Stimulated activated naive B cell treated with anti-CD40 and anti-IgM and Interleukin-4, amounts not matched to agents 10 μg/mL and 1 μg/mL and 100 μg/mL, for 72 hours (primary cell): ENCODE results near the gene RUNDC1.
A peak's percentile ranks its signal among the peaks of the same experiment; 100 is the strongest.
"Not testable (repeated sequence)": the region's sequence is repeated elsewhere in the genome, so short reads cannot be mapped to it uniquely, and the experiment has no call there.

ENCODE experiments used
- ATAC-seq, 2 donors: fragments of 150-1000 bp; cut with Tn5 transposase; replicated peaks; 2 replicates each; pipeline ENCODE4 v1.10.0; 2021; ENCODE audit warnings: moderate library complexity in 1 of 2
- DNase-seq: peaks from one replicate; pipeline ENCODE4 v3.0.0; 2021
- H3K27ac Mint-ChIP-seq: one replicate; pipeline ENCODE4 v1.8.0; 2022; ENCODE audit warnings: mild to moderate bottlenecking, mixed read lengths
- H3K27me3 Mint-ChIP-seq, 2 donors: one replicate each; pipeline ENCODE4 v1.8.0; 2022; ENCODE audit warnings: mixed read lengths in 2 of 2
- H3K36me3 Mint-ChIP-seq, 2 donors: one replicate each; pipeline ENCODE4 v1.8.0; 2022; ENCODE audit warnings: mixed read lengths in 2 of 2, mild to moderate bottlenecking in 1 of 2
- H3K4me1 Mint-ChIP-seq, 2 donors: one replicate each; pipeline ENCODE4 v1.8.0; 2022; ENCODE audit warnings: mixed read lengths in 2 of 2, mild to moderate bottlenecking in 1 of 2
- H3K4me3 Mint-ChIP-seq, 2 donors: one replicate each; pipeline ENCODE4 v1.8.0; 2022; ENCODE audit warnings: mild to moderate bottlenecking in 2 of 2, mixed read lengths in 2 of 2, moderate library complexity in 1 of 2
- H3K9me3 Mint-ChIP-seq, 2 donors: one replicate each; pipeline ENCODE4 v1.8.0; 2022; ENCODE audit warnings: mixed read lengths in 2 of 2, mild to moderate bottlenecking in 1 of 2

RUNDC1 gene

DNA sequence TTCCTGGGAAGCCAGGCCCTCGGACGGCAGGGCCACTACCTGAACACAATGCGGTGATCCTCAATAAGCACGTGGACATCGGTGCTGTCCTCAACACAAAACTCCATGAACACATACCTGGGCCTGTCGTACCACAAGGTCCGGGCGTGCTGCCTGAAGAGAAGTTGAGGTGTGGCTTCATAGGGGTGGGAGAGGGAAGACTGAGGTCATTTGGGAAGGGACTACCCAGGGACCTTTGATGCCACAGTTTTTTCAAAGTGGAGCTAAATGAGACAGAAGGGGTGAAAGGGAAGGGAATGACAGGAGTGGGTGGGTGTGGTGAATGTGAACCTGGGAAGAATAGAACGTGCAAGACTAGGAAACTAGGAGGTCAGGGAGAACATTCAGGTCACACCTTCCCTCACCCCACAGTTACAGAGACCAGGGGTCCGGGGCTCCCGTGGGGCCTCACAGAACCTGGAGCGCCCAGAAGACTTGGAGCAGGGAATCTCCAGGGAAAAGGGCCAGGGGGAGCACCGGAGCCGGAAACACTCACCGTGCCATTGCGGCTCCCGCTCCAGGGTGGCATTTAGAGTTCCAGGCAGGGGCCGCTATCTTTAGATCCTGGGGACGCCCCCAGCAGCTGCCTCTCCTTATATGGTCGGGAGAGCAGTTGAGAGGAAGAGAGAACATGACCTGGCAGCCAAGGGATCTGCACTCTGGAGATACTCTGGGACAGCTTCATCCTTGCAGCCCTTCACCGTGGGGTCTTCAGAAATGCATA is 673 bp upstream of the RUNDC1 start, which contains the start of gene PTGES3L:
Gene PTGES3L (minus strand): TSS at position 570 of the 763 bp plus-strand sequence. CDS start 27 bp downstream, at position 543.
- DNase-seq = peak; percentile 24
- Mint-ChIP-seq H3K9me3 (no peaks in the 10 kb centered on the region), H3K4me1 (peaks cover 22 to 58% of the 10 kb centered on the region in 2 donors), H3K27me3 (no peaks in the 10 kb centered on the region), H3K36me3 (peaks cover 9 to 17% of the 10 kb centered on the region in 2 donors), H3K4me3 (peak within 1 kb of the TSS; percentile 86 to 99), H3K27ac (peak within 1 kb of the TSS; percentile 98)
- ATAC-seq = peak; percentile 49 to 54

DNA sequence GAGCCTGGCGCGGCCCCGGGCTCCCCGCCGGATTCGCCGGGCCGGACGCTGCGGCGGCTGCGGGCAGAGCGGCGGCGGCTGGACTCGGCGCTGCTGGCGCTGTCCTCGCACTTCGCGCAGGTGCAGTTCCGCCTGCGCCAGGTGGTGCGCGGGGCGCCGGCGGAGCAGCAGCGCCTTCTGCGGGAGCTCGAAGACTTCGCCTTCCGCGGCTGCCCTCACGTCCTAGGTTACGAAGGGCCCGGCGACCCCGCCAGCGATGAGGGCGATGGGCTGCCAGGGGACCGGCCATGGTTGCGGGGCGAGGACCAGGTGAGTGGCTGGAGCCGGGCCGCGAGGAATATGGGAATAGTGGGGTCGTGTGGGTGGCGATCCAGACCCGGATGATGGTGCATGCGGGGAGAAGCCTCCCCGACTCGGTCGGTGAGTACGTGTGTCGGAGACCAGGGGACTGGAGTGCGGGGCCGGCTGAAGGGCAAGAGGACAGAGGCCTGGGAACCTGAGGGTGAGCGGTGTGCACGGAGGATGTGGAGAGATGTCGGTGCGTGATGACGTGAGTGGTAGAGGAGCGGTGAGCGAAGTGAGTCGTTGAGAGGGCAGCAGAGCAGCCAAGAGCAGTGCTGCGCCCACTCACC is 517 bp downstream of the RUNDC1 start:
- Mint-ChIP-seq H3K36me3 (peaks cover 12 to 22% of the 10 kb centered on the region in 2 donors), H3K9me3 (no peaks in the 10 kb centered on the region), H3K4me3 (peak overlapping the region; percentile 86 to 99), H3K4me1 (peaks cover 28 to 68% of the 10 kb centered on the region in 2 donors), H3K27ac (peak overlapping the region; percentile 98), H3K27me3 (no peaks in the 10 kb centered on the region)
- ATAC-seq (peak; percentile 73 to 75), DNase-seq (peak; percentile 68)

DNA sequence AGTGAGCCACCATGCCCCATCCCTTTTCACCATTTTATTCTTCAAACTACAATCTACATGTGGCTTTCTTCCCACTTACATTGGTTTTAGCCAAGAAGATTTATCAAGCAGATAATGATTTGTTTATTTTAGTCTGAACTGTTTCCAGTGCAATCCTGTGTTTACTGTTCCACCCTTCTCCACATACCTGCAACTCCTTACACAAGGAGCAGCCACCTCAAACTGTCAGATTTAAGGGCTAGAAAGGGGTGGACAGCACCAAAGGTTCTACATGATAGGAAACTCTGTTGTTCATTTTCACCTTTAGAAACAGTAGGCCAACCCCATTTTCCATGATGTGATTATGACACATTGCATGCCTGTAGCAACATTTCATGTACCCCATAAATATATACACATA is 1.9 kb downstream of the RUNDC1 start:
- DNase-seq (no peak), ATAC-seq (no peak)
- Mint-ChIP-seq H3K36me3 (peaks cover 12 to 22% of the 10 kb centered on the region in 2 donors), H3K4me1 (peaks cover 29 to 72% of the 10 kb centered on the region in 2 donors), H3K27me3 (no peaks in the 10 kb centered on the region), H3K9me3 (no peaks in the 10 kb centered on the region), H3K4me3 (peak overlapping the region; percentile 86 to 99), H3K27ac (peak overlapping the region; percentile 76)

DNA sequence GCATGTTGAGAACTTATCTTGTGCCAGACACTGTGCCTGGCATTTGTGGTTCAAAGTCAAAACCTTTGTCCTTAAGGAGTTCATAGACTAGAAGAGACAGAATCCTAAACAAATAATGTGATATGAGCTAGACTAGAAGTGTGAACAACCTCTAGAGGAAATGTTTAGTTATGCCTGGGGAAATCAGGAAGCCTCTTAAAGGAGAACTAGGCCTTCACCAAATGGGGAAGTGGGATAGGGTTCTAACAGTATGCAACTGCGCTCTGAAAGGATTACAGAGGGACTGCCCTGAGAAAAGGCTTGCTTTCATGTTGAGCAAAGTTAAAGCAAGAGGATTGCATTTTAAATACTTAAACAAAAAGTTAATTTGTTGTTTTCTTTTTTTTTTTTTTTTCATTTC is 4.9 kb downstream of the RUNDC1 start:
- Mint-ChIP-seq H3K27me3 (no peaks in the 10 kb centered on the region), H3K9me3 (no peaks in the 10 kb centered on the region), H3K4me1 (peaks cover 28 to 63% of the 10 kb centered on the region in 2 donors), H3K27ac (peak overlapping the region; percentile 60), H3K4me3 (peak overlapping the region; percentile 49 to 74), H3K36me3 (peaks cover 17 to 40% of the 10 kb centered on the region in 2 donors)
- peak; percentile 86 for ATAC-seq
- peak; percentile 34 for DNase-seq

DNA sequence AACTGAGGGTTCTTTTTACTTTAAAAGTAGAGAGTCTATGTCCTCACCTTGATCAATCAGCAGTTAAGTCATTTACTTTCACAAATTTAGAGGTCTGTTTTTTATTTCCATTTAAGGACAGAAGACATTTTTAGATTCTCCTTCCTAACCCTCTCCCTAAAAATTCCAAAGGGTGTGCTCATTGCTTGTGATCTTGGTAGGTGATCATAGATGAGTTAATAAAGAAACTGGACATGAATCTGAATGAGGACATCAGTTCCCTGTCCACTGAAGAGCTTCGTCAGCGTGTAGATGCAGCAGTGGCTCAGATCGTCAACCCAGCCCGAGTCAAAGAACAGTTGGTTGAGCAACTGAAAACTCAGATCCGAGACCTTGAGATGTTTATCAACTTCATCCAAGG is 8.8 kb downstream of the RUNDC1 start:
- ATAC-seq (no peak), DNase-seq (no peak)
- no peaks in the 10 kb centered on the region for H3K9me3 Mint-ChIP-seq
- peaks cover 22 to 31% of the 10 kb centered on the region in 2 donors for H3K4me1 Mint-ChIP-seq
- peak overlapping the region; percentile 51 for H3K27ac Mint-ChIP-seq
- H3K36me3 Mint-ChIP-seq = peaks cover 17 to 48% of the 10 kb centered on the region in 2 donors
- H3K27me3 Mint-ChIP-seq = no peaks in the 10 kb centered on the region
- H3K4me3 Mint-ChIP-seq = no peak overlapping the region

DNA sequence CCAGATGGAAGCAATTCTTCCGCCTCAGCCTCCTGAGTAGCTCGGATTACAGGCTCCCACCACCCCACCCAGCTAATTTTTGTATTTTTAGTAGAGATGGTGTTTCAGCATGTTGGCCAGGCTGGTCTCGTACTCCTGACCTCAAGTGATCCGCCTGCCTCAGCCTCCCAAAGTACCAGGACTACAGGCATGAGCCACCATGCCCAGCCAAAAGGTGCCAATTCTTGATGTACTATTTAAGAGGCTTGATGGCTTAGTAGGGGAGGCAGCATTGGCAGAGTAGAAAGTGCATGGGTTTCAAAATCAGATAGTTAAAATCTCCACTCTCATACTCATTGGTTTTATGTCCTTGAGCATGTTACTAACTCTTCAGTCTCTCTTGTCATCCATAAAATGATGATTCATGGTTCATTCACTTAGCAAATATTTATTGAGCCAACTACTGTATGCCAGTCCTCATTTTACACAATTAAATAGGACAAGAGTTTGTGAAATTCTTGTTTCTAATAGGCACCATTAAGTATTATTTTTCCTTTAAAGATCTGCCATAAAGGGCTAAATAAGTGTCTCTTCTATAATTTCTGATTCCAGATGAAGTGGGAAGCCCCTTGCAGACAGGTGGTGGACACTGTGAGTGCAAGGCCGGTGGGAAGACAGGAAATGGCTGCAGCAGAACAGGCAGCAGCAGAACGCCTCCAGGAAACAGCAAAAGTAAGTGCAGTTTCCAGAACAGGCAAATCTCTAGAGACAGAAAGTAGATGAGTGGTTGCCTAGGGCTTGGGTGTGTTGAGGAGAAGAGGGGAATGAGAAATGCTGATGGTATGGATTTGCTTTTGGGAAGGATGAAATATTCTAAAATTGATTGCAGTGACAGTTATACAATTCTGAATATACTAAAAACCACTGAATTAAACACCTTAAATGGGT is 9.6 kb downstream of the RUNDC1 start:
- DNase-seq = no peak
- no peak for ATAC-seq
- Mint-ChIP-seq H3K4me3 (no peak overlapping the region), H3K27ac (peak overlapping the region; percentile 86), H3K27me3 (no peaks in the 10 kb centered on the region), H3K9me3 (no peaks in the 10 kb centered on the region), H3K36me3 (peaks cover 20 to 49% of the 10 kb centered on the region in 2 donors), H3K4me1 (peaks cover 16 to 27% of the 10 kb centered on the region in 2 donors)

DNA sequence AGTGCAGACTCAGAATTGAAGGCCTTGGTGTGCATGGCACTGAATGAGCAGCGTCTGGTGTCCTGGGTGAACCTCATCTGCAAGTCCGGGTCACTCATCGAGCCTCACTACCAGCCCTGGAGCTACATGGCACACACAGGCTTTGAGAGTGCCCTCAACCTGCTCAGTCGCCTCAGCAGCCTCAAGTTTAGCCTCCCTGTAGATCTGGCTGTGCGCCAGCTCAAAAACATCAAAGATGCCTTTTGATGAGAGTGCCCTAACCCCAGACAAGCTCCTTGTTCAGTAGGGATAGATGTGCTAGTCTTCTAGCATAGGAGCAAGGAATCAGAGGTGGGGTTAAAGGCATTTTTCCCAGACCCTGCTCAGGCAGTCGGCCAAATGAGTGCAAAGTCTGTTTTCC is 11.1 kb downstream of the RUNDC1 start:
- peaks cover 10 to 22% of the 10 kb centered on the region in 2 donors for H3K4me1 Mint-ChIP-seq
- H3K36me3 Mint-ChIP-seq = peaks cover 22 to 52% of the 10 kb centered on the region in 2 donors

DNA sequence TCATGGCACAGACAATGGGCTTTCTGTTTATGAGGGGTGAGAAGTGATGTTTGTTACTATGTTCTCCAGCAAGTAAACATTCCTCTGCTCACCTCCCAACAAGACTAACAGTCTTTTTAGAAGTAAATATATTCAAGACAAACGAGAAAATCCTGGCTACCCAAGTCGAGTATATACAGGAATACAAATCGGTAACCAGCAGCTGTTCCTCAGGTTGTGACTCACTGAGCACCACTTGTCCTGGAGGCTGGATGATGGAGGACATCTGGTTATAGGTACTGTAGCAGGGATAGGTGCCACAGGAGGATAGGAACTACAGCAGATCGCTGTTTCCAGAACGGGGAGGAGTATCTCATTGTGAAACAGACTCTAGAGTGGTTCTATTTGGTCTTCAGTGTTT is 12.5 kb downstream of the RUNDC1 start:
- Mint-ChIP-seq H3K9me3 (no peaks in the 10 kb centered on the region), H3K4me3 (no peak overlapping the region), H3K36me3 (peaks cover 22 to 49% of the 10 kb centered on the region in 2 donors), H3K27ac (no peak overlapping the region), H3K27me3 (no peaks in the 10 kb centered on the region), H3K4me1 (peaks cover 12 to 25% of the 10 kb centered on the region in 2 donors)
- ATAC-seq (no peak), DNase-seq (no peak)

More for the DNA sequence above, 11.1 kb downstream of the RUNDC1 start:
- H3K27ac Mint-ChIP-seq = peak overlapping the region; percentile 9
- no peak for DNase-seq
- no peak for ATAC-seq
- H3K9me3 Mint-ChIP-seq = no peaks in the 10 kb centered on the region
- no peak overlapping the region for H3K4me3 Mint-ChIP-seq
- no peaks in the 10 kb centered on the region for H3K27me3 Mint-ChIP-seq

DNA sequence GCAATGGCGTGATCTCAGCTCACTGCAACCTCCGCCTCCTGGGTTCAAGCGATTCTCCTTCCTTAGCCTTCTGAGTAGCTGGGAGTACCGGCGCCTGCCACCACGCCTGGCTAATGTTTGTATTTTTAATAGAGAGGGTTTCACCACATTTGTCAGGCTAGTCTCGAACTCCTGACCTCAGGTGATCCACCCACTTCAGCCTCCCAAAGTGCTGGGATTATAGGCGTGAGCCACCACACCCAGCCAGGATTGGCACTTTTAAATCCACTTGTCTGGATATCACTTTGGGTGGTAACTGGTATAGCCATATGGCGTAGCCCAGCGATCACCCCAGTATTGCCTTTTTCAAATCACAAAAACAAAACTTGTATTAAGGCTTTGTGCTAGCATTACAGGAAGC is 13.5 kb downstream of the RUNDC1 start:
- not testable (repeated sequence) for H3K9me3 Mint-ChIP-seq, ATAC-seq, H3K4me3 Mint-ChIP-seq, H3K27ac Mint-ChIP-seq, H3K27me3 Mint-ChIP-seq, DNase-seq
- Mint-ChIP-seq H3K4me1 (peaks cover 14 to 28% of the 10 kb centered on the region in 2 donors), H3K36me3 (peaks cover 24 to 52% of the 10 kb centered on the region in 2 donors)

DNA sequence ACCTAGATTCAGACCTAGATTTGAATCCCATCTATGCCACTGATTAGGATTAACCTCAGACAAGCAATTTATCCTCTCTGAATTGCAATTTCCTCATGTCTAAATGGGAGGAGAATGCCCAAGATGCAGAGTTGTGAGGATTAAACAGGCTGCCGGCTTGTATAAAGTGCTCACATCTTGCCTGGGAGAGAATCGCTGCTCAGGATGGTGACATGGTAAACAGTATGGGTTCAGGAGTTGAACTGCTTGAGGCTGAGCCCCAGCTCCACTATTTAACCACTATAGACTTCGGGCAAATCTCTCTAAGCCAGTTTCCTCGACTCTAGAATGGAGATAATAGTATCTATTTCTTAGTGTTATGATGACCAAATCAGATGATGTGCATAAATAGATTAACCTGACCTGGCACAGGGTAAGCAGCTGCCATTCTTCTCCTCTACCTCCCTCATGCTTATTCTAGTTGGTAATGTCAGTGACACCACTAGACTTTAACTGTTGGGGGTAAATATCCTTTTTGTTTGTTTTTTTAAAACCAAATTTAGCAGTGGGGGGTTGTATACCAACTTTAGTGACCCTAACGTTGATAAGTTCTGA is 17.1 kb downstream of the RUNDC1 start:
- DNase-seq (no peak), ATAC-seq (peak in 1 of 2 donors; percentile 0)
- H3K36me3 Mint-ChIP-seq = peaks cover 31 to 55% of the 10 kb centered on the region in 2 donors
- H3K27me3 Mint-ChIP-seq = no peaks in the 10 kb centered on the region
- H3K4me1 Mint-ChIP-seq = peaks cover 15 to 41% of the 10 kb centered on the region in 2 donors
- H3K4me3 Mint-ChIP-seq = peak overlapping the region; percentile 93 to 96
- peak overlapping the region; percentile 99 for H3K27ac Mint-ChIP-seq
- H3K9me3 Mint-ChIP-seq = no peaks in the 10 kb centered on the region

DNA sequence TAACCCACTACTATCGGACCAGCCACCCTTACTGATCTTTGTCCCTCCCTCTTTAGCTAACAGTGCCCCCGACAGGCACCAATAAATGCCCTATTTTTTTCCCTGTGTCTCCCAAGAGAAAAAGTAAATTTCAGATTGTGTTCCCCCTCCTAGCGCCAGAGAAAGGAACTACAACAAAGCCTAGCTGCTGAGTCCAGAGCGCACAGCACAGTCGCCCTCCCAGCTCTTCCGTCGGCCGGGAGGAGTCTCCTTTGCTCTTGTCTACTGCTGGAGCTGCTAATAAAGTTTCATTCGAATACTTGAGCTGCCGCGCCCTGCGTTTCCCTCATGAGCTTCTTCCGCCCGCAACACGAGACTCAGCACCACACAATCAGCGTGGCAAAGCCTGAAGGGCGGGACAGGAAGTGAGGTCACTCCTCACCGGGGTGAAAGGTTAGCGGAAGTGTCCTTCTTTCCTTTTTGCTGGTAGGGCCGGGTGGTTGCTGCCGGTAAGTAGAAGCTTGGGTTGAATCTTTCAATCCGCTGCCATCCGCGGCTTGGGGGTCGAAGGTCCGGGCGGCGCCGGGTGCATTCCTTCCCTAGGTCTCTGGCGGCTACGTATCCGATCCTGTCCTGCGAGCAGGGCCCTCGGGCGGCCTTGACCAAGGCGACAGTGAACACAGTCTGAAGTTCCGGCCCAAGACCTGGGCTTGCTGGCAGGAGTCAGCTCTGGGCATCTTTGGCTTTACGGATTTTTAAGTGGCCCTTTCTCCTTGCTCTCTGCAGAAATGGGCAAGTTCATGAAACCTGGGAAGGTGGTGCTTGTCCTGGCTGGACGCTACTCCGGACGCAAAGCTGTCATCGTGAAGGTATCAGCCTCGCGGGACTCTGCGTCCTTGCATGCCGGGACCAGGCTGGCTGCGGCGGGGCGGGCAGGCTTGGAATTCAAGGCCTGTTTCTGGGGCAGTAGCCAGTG is 17.9 kb downstream of the RUNDC1 start, which contains the start of gene RPL27:
Gene RPL27 (plus strand): TSS at position 436 of the 955 bp plus-strand sequence. CDS start 332 bp downstream, at position 768.
- H3K4me1 Mint-ChIP-seq = peaks cover 14 to 46% of the 10 kb centered on the region in 2 donors
- peaks cover 35 to 56% of the 10 kb centered on the region in 2 donors for H3K36me3 Mint-ChIP-seq
- H3K27me3 Mint-ChIP-seq = no peaks in the 10 kb centered on the region
- peak; percentile 97 to 98 for ATAC-seq
- no peaks in the 10 kb centered on the region for H3K9me3 Mint-ChIP-seq
- peak; percentile 96 for DNase-seq
- peak within 1 kb of the TSS; percentile 93 to 96 for H3K4me3 Mint-ChIP-seq
- peak within 1 kb of the TSS; percentile 99 for H3K27ac Mint-ChIP-seq

DNA sequence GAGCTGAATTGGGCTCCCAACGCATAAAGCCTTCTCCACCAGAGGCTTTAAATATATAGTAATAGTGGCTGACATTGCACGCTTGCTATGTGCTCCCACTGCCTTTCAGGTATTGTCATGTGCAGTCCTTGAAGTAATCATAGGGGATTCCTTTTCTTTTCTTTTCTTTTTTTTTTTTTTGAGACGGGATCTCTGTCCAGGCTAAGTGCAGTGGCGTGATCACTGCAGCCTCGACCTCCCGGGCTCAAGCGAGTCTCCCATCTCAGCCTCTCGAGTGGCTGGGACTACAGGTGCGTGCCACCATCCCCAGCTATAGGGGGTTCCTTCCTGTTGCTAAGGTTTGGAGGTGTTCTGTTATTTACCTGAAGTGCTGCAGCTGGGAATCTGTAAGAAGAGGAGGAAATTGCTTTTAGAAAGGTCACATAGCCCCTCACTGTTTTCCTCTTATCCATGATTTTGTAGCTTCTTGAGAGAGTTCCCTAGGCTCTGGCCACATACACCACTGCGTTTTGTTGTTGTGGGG is 18.7 kb downstream of the RUNDC1 start:
- no peak for ATAC-seq

More for the DNA sequence above, 18.7 kb downstream of the RUNDC1 start:
- Mint-ChIP-seq H3K36me3 (peaks cover 38 to 62% of the 10 kb centered on the region in 2 donors), H3K27me3 (no peaks in the 10 kb centered on the region), H3K9me3 (no peaks in the 10 kb centered on the region), H3K27ac (peak overlapping the region; percentile 99), H3K4me1 (peaks cover 18 to 54% of the 10 kb centered on the region in 2 donors), H3K4me3 (peak overlapping the region; percentile 93 to 96)
- no peak for DNase-seq
